Fibroblast of the aortic adventitia (primary cell): ENCODE data around the gene SGK1. TPM values are rescaled to one million over a fixed set of nuclear protein-coding genes. Genes with fewer than 3 reads are reported as not detected.
"Not testable (repeated sequence)": the region's sequence is repeated elsewhere in the genome, so short reads cannot be mapped to it uniquely, and the experiment has no call there.

Experiments used
- DNase-seq: peaks from one replicate; pipeline ENCODE4 v3.0.0-alpha.2; 2010; ENCODE audit warnings: low read depth
- H3K4me3 ChIP-seq: 2 replicates; pipeline ENCODE4 v1.5.1; 2011; ENCODE audit warnings: low read depth, mild to moderate bottlenecking, control low read depth, low read length, moderate library complexity
- total RNA-seq: library from RNA; depleted of rRNA; stranded (reverse); fragments of >200 nt; gene quantifications from 2 replicates; pipeline ENCODE4 v1.2.3, GENCODE V29; 2012; ENCODE audit warnings: low replicate concordance
- TF ChIP-seq, protein P1 (sequence below): IDR thresholded peaks from 2 replicates; pipeline ENCODE4 v1.5.1; 2011; ENCODE audit warnings: mild to moderate bottlenecking, low read length, control low read depth, inconsistent platforms; ENCODE audit not compliant: insufficient read depth

The SGK1 gene
- total RNA-seq, 1 donor: 63.2 TPM

DNA sequence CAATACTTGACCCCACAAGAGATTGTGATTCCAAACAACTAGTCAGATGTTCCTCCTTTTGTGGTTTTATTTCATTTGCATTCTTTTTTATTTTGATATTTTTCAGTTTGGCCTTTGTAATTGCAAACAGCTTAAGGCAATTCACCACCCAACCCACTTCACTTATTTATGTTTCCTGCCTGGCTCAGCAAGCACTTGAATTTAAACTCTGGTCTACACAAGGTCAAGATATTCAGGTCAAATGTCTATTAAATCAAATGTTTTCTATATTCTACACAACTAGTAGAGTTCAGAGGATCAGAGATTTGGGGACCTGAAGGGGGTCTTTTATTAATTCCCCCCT lies 100.1 kb downstream of the SGK1 start:
- TF ChIP-seq, protein P1, sequence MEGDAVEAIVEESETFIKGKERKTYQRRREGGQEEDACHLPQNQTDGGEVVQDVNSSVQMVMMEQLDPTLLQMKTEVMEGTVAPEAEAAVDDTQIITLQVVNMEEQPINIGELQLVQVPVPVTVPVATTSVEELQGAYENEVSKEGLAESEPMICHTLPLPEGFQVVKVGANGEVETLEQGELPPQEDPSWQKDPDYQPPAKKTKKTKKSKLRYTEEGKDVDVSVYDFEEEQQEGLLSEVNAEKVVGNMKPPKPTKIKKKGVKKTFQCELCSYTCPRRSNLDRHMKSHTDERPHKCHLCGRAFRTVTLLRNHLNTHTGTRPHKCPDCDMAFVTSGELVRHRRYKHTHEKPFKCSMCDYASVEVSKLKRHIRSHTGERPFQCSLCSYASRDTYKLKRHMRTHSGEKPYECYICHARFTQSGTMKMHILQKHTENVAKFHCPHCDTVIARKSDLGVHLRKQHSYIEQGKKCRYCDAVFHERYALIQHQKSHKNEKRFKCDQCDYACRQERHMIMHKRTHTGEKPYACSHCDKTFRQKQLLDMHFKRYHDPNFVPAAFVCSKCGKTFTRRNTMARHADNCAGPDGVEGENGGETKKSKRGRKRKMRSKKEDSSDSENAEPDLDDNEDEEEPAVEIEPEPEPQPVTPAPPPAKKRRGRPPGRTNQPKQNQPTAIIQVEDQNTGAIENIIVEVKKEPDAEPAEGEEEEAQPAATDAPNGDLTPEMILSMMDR: no peak
- DNase-seq: no peak
- H3K4me3 ChIP-seq: no peak overlapping the region

- TF ChIP-seq, protein P1: no peak
- no peak overlapping the region for H3K4me3 ChIP-seq
- peak; percentile 43 for DNase-seq
Measured at GRCh38 chr6:134217105-134217797, 100.7 kb downstream of the SGK1 start.

- TF ChIP-seq, protein P1: no peak
- H3K4me3 ChIP-seq: no peak overlapping the region
- DNase-seq: no peak
Measured at GRCh38 chr6:134216301-134217010, 101.5 kb downstream of the SGK1 start.

DNA sequence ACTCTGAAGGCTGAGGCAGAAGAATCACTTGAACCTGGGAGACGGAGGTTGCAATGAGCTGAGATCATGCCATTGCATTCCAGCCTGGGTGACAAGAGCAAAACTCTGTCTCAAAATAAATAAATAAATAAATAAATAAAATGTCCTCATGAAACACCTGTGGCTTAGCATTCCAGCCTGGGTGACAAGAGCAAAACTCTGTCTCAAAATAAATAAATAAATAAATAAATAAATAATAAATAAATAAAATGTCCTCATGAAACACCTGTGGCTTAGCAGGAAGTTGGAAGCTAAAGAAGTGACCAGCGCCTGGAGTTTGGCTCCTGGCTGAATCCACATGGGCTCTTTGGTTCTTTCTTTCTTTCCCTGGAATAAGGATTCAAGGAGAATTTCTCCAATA lies 104.5 kb downstream of the SGK1 start:
- H3K4me3 ChIP-seq, DNase-seq: not testable (repeated sequence)

- TF ChIP-seq, protein P1: no peak
- no peak for DNase-seq
Measured at GRCh38 chr6:134211297-134211696, 106.6 kb downstream of the SGK1 start.

GRCh38 chr6:134207421-134207820 lies 110.5 kb downstream of the SGK1 start:
- H3K4me3 ChIP-seq: no peak overlapping the region
- DNase-seq: no peak
- TF ChIP-seq, protein P1: no peak

More at GRCh38 chr6:134211297-134211696, 106.6 kb downstream of the SGK1 start:
- no peak overlapping the region for H3K4me3 ChIP-seq

GRCh38 chr6:134205366-134205765 lies 112.5 kb downstream of the SGK1 start:
- no peak for DNase-seq
- TF ChIP-seq, protein P1: no peak

GRCh38 chr6:134204759-134205158 lies 113.2 kb downstream of the SGK1 start:
- DNase-seq, H3K4me3 ChIP-seq: not testable (repeated sequence)

More at GRCh38 chr6:134205366-134205765, 112.5 kb downstream of the SGK1 start:
- H3K4me3 ChIP-seq: no peak overlapping the region
